ENCODE data around the gene SBK1.

SBK1 gene

DNA sequence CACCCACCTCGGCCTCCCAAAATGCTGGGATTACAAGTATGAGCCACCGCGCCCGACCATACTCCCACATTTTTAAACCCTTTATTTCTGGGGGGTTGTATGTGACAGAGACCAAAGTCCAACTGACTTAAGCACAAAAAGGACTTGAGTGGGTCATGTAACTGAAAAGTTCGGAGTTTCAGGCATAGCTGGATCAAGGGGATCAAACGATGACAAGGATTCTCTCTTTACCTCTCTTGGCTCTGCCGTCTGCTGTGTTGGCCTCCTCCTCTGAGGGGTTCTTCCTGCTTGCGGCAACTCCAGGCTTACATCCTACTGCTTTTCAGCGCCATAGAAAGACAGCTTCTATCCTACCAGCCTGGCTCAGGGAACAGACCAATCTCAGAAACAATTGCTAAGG is 9.2 kb upstream of the SBK1 start:
- no peak for DNase-seq

GRCh38 chr16:28283798-28284577 is 8.3 kb upstream of the SBK1 start:
- no peak for DNase-seq

- no peak for DNase-seq
Observed at GRCh38 chr16:28285649-28286048, 6.7 kb upstream of the SBK1 start.

- no peak for DNase-seq
Observed at GRCh38 chr16:28288114-28288513, 4.2 kb upstream of the SBK1 start.

GRCh38 chr16:28289048-28289447 is 3.3 kb upstream of the SBK1 start:
- no peak for DNase-seq

DNA sequence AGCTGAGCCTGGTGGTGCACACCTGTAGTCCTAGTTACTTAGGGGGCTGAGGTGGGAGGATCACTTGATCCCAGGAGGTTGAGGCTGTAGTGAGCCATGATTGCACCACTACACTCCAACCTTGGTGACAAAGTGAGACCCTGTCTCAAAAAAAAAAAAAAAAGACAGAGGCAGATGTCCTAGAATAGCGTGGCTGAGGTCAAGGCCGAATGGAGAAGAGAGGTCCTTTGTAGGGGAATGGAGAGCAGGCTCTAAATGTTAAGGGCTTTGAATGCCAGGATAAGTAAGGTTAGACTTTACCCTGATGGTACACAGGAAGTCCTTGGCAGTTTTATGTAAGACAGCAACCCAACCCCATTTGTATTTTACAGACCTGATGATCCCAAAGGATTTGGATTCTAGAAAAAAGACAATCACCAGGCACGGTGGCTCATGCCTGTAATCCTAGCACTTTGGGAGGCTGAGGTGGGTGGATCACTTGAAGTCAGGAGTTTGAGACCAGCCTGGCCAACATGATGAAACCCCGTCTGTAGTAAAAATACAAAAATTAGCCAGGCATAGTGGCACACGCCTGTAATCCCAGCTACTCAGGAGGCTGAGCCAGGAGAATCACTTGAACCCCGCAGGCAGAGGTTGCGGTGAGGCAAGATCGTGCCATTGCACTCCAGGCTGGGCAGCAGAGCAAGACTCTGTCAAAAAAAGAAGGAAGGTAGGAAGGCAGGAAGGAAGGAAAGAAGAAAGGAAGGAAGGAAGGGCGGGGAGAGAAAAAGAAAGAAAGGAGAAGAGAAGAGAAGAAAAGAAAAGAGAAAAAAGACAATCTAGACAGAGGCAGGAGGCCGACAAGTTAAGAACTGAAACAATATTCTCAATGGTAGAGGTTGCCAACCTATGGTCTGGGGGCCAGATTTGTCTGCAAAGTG is 2.1 kb upstream of the SBK1 start:
- no peak for DNase-seq

DNA sequence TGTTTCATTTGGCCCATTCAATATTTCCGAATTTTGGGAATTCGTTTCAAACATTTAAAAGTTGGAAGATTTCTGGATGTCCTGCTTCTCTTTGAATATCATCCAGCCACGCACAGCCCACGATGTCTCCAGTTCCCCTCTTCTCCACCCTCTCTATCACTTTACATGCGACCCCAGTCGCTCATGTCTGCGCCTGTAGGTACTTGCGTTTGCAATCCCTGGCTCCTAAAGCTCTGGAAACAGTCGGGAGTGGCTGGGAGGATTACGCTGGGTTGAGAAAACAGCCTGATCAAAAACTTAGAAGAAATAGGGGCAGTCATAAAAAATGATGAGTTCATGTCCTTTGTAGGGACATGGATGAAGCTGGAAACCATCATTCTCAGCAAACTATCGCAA is 1.5 kb upstream of the SBK1 start:
- DNase-seq, result peak; percentile 32

DNA sequence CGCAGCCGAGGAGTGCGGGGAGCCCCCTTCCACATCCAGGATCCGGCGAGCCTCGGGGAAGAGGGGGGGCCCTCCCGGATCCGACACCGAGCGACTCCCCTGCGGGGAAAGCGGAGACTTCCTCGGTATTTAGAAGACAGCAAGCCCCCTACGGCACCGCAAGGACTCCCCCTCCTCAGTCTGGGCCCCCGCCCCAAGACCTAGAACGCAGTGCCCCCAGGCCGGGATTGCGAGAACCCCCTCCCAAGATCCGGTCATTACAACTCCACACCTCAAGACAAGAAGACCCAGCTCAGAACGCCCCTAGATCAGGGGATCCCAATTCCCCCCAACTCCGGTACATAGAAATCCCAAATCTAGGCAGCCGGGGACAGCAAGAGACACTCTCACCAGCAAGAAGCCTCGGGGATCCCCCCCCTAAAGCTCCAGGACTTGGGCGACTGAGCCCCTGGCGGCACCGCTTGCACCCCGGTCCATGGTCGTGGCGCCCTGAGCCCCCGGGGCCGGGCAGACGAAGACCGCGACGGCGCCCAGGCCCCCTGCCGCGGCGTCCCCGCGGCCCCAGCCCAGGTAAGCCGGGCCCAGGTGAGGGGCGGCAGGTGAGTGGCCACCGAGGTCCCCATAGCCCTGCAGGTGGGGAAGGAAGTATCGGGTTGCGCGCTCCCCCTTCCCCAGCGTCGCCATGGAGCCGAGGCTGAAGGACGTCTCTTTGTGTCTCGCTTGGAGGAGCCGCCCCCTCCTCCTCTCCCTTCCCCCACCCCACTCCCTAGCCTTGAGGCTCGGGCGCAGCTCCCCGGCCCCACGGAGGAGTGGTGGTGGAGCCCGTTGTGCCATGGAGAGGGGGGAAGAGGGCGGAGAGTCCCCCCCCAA is 641 bp downstream of the SBK1 start:
- DNase-seq, result peak; percentile 79

GRCh38 chr16:28293601-28293960 is 1.3 kb downstream of the SBK1 start:
- DNase-seq, result peak; percentile 57

- no peak for DNase-seq
Observed at GRCh38 chr16:28294201-28294600, 1.9 kb downstream of the SBK1 start.

DNA sequence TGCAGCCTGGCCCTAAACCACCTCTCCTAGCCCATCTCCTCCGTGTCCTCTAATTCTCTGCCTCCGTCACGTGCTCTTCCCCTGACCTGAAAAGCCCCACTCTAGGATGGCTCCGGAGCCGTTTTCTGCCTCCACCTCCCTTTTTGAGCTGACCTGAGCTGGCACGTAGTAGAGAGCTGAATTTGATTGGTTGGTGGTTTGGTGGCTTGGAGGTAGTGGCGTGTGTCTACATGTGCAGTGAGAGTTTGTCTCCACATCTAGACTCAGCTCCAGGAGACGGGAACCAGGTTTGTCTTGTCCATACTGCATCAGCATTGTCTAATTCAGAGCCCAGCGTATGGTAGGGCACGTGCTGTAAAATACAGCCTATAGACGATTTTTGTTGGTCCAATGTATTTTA is 3.0 kb downstream of the SBK1 start:
- no peak for DNase-seq

DNA sequence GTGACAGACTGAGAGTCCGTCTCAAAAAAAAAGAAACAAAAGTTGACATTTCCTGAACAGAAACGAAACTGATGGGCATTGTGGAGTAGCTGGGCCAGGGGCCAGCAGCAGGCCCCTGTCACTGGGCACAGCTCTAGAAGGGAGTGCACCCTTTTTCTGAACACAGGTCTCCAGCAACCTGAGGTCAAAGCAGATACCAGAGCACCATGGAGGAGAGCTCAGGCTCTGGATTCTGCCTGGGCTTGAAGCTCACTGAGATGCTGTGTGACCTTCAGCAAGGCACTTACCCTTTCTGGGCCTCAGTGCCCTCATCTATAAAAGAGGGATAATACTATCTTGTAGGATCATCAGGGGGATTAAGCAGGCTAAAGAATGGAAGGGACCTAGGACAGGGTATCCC is 5.0 kb downstream of the SBK1 start:
- DNase-seq, result no peak

DNA sequence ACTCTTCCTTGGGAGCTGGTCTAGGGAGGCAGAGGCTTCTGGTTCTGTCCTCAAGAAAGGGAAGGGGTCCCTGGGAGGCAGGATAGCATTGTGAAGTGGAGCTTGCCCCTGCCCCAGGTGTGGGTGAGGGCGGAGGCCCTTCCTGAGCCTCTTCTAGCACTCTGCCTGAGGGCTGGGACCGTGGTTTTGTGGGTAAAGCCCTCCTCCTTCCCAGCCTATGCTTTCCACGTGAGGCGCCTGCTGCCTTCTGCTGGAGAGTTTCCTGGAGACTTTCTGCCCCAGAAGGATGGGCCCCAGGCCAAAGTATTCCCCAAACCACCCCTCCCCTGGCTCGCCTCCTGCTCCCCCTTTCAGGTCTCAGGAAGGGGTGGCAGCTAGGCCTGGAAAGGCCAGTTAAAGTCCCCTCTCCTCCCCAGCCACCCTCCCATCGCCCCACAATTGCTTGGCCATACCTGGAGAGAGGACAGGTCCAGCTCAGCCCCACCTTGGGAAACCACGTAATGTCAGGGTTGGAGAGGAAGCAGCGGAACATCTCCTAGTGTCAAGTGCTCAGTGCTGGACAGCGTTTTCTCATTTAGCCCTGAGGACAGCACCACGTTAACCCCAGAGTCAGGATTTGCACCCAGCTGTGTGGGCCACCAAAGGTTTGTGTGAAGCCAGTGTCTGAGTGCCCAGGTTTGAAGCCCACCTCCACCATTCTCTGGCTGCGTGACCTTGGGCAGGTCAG is 5.6 kb downstream of the SBK1 start:
- DNase-seq, result no peak

DNA sequence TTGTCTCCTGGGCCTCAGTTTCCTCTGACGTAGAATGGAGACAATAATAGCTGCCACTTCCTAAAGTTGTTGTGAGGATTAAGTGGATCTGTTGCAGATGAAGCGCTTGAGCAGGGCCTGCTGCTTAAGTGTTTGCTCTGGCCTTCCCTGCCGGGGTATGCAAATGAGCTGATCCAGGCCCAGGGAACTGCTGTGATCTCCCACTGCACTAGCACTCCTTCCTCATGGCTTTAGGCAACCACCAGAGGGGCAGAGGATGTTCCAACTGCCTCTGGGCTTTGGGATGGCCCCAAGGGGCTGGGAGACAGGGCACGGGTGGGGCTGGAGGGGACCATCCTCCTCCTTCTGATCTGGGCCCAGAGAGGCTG is 6.2 kb downstream of the SBK1 start:
- DNase-seq, result no peak

DNA sequence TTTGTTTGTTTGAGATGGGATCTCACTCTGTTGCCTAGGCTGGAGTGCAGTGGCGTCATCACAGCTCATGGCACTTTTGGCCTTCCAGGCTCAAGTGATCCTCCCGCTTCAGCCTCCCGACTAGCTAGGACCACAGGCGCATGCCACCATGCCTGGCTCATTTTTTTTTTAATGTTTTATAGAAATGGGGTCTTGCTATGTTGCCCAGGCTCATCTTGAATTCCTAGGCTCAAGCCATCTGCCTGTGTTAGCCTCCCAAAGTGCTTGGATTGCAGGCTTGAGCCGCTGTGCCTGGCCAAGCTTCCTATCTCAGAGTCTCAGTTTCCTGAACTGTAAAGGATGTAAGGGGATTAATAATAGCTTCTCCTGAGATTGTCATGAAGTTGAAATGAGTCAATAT is 8.0 kb downstream of the SBK1 start:
- no peak for DNase-seq

DNA sequence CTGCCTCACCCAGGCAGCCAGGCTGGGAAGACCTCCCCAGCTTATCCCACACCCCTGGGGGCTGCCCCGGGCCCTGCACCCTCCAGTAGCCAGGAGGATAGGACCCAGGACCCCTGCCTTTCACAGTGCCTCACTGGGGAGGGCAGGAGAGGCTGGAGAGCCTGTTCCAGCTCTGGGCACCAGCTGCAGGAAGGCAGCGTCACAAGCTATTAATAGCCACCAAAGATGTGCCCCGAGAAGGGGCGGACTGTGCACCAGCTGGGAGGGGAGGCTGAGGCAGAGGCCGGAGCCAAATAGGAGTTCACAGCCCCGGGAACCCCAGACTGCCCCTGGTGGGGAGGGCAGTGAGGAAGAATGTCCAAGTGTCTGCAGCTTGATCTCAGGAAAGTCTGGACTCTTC is 8.8 kb downstream of the SBK1 start:
- no peak for DNase-seq

GRCh38 chr16:28301620-28302019 is 9.3 kb downstream of the SBK1 start:
- DNase-seq, result no peak

- DNase-seq, result no peak
Observed at GRCh38 chr16:28303132-28303531, 10.8 kb downstream of the SBK1 start.

GRCh38 chr16:28304214-28304613 is 11.9 kb downstream of the SBK1 start:
- DNase-seq, result no peak

DNA sequence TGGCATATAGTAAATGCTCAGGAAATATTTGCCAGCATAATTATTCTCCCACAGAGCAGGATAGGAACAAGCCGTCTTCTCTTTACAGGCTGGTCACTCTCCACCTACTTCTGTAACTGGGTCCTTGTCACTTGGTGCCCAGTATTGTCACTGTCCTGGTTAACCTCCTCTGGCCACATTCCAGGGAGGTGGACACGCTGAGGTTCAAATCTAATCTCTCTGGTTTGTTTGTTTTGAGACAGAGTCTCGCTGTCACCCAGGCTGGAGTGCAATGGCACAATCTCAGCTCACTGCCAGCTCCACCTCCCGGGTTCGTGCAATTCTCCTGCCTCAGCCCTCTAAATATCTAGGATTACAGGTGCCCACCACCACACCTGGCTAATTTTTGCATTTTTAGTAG is 15.6 kb downstream of the SBK1 start:
- DNase-seq, result no peak

GRCh38 chr16:28308794-28309584 is 16.7 kb downstream of the SBK1 start:
- no peak for DNase-seq

- no peak for DNase-seq
Observed at GRCh38 chr16:28309811-28310311, 17.5 kb downstream of the SBK1 start.

Data from retina (tissue), 1 donor.